ENCODE measurements around the gene ANKS4B.

The ANKS4B gene

DNA sequence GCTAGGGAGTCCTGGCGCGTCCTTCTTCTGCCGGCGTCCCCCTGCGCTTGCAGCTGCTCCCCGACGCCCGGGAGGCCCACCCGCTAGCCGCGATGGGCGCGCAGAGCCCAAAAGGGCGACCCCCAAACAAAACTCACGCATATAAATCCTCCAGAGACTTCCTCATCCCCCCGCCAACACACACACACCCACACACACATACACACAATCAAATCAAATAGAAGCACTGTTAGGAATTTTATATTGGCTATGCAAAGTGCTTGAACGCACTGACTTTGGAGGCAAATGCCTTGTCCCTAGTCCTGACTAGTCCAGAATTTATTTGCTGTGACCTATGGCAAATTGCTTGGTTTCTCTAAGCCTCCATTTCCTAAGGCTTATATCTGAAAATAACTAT is 68.4 kb downstream of the ANKS4B start:
- no peak for DNase-seq

DNA sequence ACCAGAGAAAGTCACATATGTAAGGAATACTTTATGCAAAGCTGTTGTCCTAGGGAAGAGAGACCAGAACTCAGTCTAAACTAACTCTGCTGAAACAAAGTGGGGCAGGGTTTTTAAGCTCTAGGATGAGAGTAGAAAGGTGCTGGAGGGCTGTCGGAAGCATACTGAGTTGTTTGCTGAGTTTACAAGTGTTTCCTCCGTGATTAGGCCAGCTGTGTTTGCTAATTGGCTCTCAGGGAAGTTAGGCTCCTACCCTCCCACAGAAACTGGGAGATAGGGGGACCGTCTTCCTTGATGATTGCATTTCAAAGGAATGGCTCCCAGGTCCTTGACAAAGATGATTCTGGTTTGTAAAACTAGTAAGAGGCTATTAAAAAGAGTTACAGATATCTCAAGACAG is 69.0 kb downstream of the ANKS4B start:
- DNase-seq, result no peak

DNA sequence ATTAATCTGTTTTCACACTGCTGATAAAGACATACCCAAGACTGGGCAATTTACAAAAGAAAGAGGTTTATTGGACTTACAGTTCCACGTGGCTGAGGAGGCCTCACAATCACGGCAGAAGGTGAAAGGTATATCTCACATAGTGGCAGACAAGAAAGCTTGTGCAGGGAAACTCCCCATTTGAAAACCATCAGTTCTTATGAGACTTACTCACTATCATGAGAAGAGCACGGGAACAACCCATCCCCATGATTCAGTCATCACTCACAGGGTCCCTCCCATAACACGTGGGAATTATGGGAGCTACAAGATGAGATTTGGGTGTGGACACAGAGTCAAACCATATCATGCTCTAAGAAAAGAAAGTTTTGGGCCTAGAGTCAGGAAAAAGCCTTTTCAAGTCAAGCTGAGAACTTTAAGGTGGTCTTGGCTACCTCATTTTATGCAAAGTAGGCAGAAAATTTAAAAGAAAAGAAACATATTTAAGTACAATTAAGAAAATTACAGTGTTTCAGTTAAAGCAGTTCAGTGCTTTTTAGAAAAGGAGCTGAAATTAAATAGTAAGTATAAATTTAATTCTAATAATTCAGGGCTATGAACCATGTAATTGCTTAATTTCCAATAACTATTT is 69.5 kb downstream of the ANKS4B start:
- DNase-seq, result no peak

Measured in CD4-positive, alpha-beta T cell treated with Interleukin-15 for 1 hour (primary cell).